RWPE1 (cell line): Measurements from ENCODE around the gene ANAPC10.

Source experiments
- CTCF ChIA-PET: fragments of 350-600 bp; sonication (Branson Sonifier 250); formaldehyde crosslinking; extraction: SDS; loops from one replicate; lab custom pipeline; 2021; lab: Yijun Ruan, JAX
- POLR2A ChIA-PET: fragments of 400-600 bp; formaldehyde crosslinking; extraction: SDS; loops from one replicate; lab custom pipeline; 2020; ENCODE audit warnings: antibody characterized with exemption; ENCODE audit not compliant: low non-redundant PET; lab: Yijun Ruan, JAX
- DNase-seq: peaks from one replicate; pipeline ENCODE4 v3.0.0; 2012; ENCODE audit warnings: low spot score
- H3K27ac ChIP-seq: fragments of 450-650 bp; 2 replicates; pipeline ENCODE4 v1.5.1; 2017
- TF ChIP-seq, protein P1 (sequence below): fragments of 450-650 bp; conservative IDR thresholded peaks from 2 replicates; pipeline ENCODE4 v1.5.1; 2017; ENCODE audit warnings: low read depth, mild to moderate bottlenecking

Gene ANAPC10

DNA sequence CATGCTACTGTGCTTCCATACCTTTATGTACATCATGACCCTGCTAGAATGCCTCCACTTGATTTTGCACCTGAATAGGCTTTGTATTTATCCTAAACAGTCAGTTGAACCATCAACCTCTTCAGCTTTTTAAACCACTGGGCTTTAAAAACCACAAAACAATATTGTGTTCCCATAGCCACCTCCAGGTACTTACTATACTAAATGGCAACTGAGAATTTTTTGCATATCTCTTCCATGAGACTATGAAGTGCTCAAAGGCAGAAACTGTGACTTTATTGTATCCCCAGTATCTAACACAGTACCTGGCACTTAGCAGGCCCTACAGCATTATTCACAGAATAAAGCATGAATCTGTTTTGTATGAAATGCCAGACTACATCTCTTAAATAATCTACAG, 39.7 kb downstream of the ANAPC10 start:
- no peak for DNase-seq
- ChIA-PET CTCF (no interaction called here), POLR2A (no interaction called here)
- TF ChIP-seq, protein P1, sequence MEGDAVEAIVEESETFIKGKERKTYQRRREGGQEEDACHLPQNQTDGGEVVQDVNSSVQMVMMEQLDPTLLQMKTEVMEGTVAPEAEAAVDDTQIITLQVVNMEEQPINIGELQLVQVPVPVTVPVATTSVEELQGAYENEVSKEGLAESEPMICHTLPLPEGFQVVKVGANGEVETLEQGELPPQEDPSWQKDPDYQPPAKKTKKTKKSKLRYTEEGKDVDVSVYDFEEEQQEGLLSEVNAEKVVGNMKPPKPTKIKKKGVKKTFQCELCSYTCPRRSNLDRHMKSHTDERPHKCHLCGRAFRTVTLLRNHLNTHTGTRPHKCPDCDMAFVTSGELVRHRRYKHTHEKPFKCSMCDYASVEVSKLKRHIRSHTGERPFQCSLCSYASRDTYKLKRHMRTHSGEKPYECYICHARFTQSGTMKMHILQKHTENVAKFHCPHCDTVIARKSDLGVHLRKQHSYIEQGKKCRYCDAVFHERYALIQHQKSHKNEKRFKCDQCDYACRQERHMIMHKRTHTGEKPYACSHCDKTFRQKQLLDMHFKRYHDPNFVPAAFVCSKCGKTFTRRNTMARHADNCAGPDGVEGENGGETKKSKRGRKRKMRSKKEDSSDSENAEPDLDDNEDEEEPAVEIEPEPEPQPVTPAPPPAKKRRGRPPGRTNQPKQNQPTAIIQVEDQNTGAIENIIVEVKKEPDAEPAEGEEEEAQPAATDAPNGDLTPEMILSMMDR = no peak
- no peak overlapping the region for H3K27ac ChIP-seq

DNA sequence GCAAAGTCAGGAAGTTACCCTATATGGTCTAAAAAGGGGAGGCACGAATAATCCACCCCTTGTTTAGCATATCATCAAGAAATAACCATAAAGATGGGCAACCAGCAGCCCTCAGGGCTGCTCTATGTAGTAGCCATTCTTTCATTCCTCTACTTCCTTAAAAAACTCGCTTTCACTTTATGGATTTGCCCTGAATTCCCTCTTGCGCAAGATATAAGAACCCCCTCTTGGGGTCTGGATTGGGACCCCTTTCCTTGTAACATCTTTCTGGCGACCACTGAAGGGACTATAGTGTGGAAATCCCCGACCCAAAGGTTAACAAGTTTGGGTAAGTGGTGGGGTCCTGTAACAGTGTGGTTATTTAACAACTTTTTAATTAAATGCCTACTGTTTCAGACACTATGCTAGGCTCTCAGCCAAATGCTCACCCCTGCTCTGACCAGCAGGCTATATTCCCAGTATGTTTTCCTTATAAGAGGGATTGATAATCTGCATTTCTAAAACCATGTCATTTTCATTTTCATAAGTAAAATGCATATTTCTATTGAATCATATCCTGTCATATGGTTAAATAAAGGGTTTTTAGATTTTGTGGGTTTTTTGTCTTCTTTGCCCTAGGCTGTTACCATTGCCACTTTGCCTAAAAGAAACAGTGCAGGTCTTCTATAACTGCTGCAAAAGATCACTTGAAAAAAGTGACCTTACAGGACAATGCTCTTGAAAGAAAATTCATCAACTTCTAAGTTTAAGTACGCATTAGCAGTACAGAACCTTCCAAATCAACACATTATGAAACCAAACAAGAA, 41.5 kb downstream of the ANAPC10 start:
- ChIA-PET POLR2A (no interaction called here), CTCF (interaction anchor here (0.7 kb wide), 1 partner anchor 846 kb away, joined by 3 read pairs; no protein-coding TSS in a partner anchor)
- DNase-seq = no peak
- no peak overlapping the region for H3K27ac ChIP-seq
- TF ChIP-seq, protein P1 = no peak

- ChIA-PET CTCF (interaction anchor here (0.6 kb wide), 1 partner anchor 105 kb away, joined by 3 read pairs; no protein-coding TSS in a partner anchor), POLR2A (no interaction called here)
- no peak for DNase-seq
- TF ChIP-seq, protein P1 = no peak
- H3K27ac ChIP-seq = no peak overlapping the region
Measured at GRCh38 chr4:145055533-145056257, 42.3 kb downstream of the ANAPC10 start.

DNA sequence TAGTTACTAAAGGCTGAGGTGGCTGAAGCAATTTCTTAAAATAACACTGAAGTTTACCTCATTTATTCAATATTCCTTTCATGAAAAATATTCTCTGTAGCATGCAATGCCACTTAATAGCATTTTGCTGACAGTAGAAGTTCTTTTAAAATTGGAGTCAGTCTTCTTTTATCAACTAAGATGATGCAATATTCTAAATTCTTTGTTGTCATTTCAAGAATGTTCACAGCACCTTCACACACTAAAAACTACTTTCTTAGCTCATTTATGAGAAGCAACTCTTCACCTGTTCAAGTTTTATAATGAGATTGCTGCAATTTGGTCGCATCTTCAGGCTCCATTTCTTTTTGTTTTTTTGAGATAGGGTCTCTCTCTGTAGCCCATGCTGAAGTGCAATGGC, 48.8 kb downstream of the ANAPC10 start:
- TF ChIP-seq, protein P1 = no peak
- H3K27ac ChIP-seq = no peak overlapping the region
- DNase-seq = no peak
- CTCF ChIA-PET = no interaction called here
- POLR2A ChIA-PET = no interaction called here

DNA sequence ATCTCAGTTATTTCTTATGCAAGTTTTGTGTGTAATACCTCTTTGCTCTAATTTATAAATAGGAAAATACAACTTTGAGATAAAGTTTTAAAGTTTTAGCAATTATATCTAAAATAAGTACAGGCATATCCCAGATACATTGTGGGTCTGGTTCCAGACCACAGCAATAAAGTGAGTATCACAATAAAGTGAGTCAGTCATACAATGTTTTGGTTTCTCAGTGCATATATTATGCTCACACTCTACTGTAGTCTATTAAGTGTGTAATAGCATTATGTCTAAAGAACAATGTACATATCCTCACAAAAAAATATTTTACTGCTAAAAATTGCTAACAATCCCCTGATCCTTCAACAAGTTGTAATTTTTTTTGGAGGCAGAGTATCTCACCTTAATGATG, 49.2 kb downstream of the ANAPC10 start:
- CTCF ChIA-PET = no interaction called here
- POLR2A ChIA-PET = no interaction called here

GRCh38 chr4:145047151-145047550, 50.8 kb downstream of the ANAPC10 start:
- ChIA-PET CTCF (no interaction called here), POLR2A (no interaction called here)
- TF ChIP-seq, protein P1 = no peak
- H3K27ac ChIP-seq = no peak overlapping the region
- DNase-seq = no peak

More for the DNA sequence above, 49.2 kb downstream of the ANAPC10 start:
- DNase-seq = no peak
- TF ChIP-seq, protein P1 = no peak
- H3K27ac ChIP-seq = no peak overlapping the region
